ENCODE measurements around the gene CDIP1. TPM values are rescaled to one million over a fixed set of nuclear protein-coding genes. Genes with fewer than 3 reads are reported as not detected.

Gene CDIP1
- total and polyA plus RNA-seq, 2 experiments from 2014 or later, result 39.2 to 57.6 TPM

DNA sequence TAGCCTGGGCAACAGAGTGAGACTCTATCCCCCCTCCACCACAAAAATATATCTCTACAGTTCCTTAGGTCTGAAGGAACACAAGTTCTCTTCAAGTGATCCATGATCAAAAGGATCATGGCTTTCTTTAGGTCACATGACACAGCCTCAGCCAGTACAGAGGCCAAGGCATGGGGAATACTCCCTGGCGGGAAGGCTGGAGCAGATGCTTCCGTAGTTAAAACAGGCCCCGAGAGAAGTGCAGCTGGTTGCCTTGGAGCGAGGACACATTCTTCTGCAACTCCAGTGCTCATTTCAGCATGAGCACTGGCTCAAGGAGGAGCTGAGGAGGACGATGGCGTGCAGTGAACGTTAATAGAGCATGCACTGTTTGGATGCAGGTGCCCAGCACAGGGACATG, 13.5 kb downstream of the CDIP1 start:
- H3K9me2 ChIP-seq (ENCODE audit: insufficient read depth), result no peaks in the 10 kb centered on the region
- no peak overlapping the region for H3K27ac ChIP-seq (ENCODE audit: low read depth)
- H3K4me2 ChIP-seq, result no peak overlapping the region
- peaks cover 13% of the 10 kb centered on the region; the same call in 1 of the 2 replicates for H3F3A ChIP-seq (replicated peaks; ENCODE audit: low read depth)
- no peaks in the 10 kb centered on the region for H3K9me3 Mint-ChIP-seq
- no peak overlapping the region for H2AFZ ChIP-seq
- peaks cover 42% of the 10 kb centered on the region for H3K4me1 ChIP-seq (ENCODE audit: insufficient read depth)
- H3K4me3 ChIP-seq, result no peak overlapping the region
- no peak overlapping the region for H3K27ac Mint-ChIP-seq
- no peaks in the 10 kb centered on the region; the same call in 1 of the 2 replicates for H4K20me1 ChIP-seq (replicated peaks; ENCODE audit: insufficient read depth)
- H3K27me3 Mint-ChIP-seq (ENCODE audit: insufficient read depth, low read depth, poor library complexity), result peaks cover 5% of the 10 kb centered on the region
- no peaks in the 10 kb centered on the region for H3K36me3 ChIP-seq (ENCODE audit: insufficient read depth)
- peaks cover 53% of the 10 kb centered on the region for H3K4me1 Mint-ChIP-seq
- H3K4me3 Mint-ChIP-seq, result no peak overlapping the region
- ATAC-seq (no peak), DNase-seq (ENCODE audit: low spot score) (no peak)
- H3K79me2 ChIP-seq (replicated peaks; ENCODE audit: insufficient read depth), result peaks cover 50% of the 10 kb centered on the region
- no peaks in the 10 kb centered on the region for H3K27me3 ChIP-seq (ENCODE audit: insufficient read depth)
- TF ChIP-seq EZH2 (IDR thresholded peaks at IDR 0.05; ENCODE audit: low read depth, unreplicated experiment), result no peak
- TF ChIP-seq, protein P1, sequence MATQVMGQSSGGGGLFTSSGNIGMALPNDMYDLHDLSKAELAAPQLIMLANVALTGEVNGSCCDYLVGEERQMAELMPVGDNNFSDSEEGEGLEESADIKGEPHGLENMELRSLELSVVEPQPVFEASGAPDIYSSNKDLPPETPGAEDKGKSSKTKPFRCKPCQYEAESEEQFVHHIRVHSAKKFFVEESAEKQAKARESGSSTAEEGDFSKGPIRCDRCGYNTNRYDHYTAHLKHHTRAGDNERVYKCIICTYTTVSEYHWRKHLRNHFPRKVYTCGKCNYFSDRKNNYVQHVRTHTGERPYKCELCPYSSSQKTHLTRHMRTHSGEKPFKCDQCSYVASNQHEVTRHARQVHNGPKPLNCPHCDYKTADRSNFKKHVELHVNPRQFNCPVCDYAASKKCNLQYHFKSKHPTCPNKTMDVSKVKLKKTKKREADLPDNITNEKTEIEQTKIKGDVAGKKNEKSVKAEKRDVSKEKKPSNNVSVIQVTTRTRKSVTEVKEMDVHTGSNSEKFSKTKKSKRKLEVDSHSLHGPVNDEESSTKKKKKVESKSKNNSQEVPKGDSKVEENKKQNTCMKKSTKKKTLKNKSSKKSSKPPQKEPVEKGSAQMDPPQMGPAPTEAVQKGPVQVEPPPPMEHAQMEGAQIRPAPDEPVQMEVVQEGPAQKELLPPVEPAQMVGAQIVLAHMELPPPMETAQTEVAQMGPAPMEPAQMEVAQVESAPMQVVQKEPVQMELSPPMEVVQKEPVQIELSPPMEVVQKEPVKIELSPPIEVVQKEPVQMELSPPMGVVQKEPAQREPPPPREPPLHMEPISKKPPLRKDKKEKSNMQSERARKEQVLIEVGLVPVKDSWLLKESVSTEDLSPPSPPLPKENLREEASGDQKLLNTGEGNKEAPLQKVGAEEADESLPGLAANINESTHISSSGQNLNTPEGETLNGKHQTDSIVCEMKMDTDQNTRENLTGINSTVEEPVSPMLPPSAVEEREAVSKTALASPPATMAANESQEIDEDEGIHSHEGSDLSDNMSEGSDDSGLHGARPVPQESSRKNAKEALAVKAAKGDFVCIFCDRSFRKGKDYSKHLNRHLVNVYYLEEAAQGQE (IDR thresholded peaks at IDR 0.05; ENCODE audit: unreplicated experiment), result no peak
- TF ChIP-seq, protein P2, sequence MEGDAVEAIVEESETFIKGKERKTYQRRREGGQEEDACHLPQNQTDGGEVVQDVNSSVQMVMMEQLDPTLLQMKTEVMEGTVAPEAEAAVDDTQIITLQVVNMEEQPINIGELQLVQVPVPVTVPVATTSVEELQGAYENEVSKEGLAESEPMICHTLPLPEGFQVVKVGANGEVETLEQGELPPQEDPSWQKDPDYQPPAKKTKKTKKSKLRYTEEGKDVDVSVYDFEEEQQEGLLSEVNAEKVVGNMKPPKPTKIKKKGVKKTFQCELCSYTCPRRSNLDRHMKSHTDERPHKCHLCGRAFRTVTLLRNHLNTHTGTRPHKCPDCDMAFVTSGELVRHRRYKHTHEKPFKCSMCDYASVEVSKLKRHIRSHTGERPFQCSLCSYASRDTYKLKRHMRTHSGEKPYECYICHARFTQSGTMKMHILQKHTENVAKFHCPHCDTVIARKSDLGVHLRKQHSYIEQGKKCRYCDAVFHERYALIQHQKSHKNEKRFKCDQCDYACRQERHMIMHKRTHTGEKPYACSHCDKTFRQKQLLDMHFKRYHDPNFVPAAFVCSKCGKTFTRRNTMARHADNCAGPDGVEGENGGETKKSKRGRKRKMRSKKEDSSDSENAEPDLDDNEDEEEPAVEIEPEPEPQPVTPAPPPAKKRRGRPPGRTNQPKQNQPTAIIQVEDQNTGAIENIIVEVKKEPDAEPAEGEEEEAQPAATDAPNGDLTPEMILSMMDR (conservative IDR thresholded peaks at IDR 0.05; ENCODE audit: low read depth in 2 of 2), result no peak
- no peak for TF ChIP-seq CREB1 (CRISPR knock-in tag; IDR thresholded peaks at IDR 0.05; ENCODE audit: low read depth)
- TF ChIP-seq, protein P3, sequence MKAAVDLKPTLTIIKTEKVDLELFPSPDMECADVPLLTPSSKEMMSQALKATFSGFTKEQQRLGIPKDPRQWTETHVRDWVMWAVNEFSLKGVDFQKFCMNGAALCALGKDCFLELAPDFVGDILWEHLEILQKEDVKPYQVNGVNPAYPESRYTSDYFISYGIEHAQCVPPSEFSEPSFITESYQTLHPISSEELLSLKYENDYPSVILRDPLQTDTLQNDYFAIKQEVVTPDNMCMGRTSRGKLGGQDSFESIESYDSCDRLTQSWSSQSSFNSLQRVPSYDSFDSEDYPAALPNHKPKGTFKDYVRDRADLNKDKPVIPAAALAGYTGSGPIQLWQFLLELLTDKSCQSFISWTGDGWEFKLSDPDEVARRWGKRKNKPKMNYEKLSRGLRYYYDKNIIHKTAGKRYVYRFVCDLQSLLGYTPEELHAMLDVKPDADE (IDR thresholded peaks at IDR 0.05), result no peak
- TF ChIP-seq EZH2phosphoT487 (IDR thresholded peaks at IDR 0.05; ENCODE audit: unreplicated experiment), result no peak
- no peak for TF ChIP-seq JUNB (IDR thresholded peaks at IDR 0.05; ENCODE audit: unreplicated experiment)
- TF ChIP-seq NANOG (IDR thresholded peaks at IDR 0.05; ENCODE audit: borderline replicate concordance), result no peak
- no peak for TF ChIP-seq ZNF114 (CRISPR knock-in tag; IDR thresholded peaks at IDR 0.05)
- TF ChIP-seq POLR2AphosphoS5 (IDR thresholded peaks at IDR 0.05; ENCODE audit: low read depth), result no peak
- TF ChIP-seq STAT1 (IDR thresholded peaks at IDR 0.05; ENCODE audit: unreplicated experiment), result no peak
- no peak for TF ChIP-seq ZNF331 (CRISPR knock-in tag; IDR thresholded peaks at IDR 0.05; ENCODE audit: low read depth)
- TF ChIP-seq, protein P4, sequence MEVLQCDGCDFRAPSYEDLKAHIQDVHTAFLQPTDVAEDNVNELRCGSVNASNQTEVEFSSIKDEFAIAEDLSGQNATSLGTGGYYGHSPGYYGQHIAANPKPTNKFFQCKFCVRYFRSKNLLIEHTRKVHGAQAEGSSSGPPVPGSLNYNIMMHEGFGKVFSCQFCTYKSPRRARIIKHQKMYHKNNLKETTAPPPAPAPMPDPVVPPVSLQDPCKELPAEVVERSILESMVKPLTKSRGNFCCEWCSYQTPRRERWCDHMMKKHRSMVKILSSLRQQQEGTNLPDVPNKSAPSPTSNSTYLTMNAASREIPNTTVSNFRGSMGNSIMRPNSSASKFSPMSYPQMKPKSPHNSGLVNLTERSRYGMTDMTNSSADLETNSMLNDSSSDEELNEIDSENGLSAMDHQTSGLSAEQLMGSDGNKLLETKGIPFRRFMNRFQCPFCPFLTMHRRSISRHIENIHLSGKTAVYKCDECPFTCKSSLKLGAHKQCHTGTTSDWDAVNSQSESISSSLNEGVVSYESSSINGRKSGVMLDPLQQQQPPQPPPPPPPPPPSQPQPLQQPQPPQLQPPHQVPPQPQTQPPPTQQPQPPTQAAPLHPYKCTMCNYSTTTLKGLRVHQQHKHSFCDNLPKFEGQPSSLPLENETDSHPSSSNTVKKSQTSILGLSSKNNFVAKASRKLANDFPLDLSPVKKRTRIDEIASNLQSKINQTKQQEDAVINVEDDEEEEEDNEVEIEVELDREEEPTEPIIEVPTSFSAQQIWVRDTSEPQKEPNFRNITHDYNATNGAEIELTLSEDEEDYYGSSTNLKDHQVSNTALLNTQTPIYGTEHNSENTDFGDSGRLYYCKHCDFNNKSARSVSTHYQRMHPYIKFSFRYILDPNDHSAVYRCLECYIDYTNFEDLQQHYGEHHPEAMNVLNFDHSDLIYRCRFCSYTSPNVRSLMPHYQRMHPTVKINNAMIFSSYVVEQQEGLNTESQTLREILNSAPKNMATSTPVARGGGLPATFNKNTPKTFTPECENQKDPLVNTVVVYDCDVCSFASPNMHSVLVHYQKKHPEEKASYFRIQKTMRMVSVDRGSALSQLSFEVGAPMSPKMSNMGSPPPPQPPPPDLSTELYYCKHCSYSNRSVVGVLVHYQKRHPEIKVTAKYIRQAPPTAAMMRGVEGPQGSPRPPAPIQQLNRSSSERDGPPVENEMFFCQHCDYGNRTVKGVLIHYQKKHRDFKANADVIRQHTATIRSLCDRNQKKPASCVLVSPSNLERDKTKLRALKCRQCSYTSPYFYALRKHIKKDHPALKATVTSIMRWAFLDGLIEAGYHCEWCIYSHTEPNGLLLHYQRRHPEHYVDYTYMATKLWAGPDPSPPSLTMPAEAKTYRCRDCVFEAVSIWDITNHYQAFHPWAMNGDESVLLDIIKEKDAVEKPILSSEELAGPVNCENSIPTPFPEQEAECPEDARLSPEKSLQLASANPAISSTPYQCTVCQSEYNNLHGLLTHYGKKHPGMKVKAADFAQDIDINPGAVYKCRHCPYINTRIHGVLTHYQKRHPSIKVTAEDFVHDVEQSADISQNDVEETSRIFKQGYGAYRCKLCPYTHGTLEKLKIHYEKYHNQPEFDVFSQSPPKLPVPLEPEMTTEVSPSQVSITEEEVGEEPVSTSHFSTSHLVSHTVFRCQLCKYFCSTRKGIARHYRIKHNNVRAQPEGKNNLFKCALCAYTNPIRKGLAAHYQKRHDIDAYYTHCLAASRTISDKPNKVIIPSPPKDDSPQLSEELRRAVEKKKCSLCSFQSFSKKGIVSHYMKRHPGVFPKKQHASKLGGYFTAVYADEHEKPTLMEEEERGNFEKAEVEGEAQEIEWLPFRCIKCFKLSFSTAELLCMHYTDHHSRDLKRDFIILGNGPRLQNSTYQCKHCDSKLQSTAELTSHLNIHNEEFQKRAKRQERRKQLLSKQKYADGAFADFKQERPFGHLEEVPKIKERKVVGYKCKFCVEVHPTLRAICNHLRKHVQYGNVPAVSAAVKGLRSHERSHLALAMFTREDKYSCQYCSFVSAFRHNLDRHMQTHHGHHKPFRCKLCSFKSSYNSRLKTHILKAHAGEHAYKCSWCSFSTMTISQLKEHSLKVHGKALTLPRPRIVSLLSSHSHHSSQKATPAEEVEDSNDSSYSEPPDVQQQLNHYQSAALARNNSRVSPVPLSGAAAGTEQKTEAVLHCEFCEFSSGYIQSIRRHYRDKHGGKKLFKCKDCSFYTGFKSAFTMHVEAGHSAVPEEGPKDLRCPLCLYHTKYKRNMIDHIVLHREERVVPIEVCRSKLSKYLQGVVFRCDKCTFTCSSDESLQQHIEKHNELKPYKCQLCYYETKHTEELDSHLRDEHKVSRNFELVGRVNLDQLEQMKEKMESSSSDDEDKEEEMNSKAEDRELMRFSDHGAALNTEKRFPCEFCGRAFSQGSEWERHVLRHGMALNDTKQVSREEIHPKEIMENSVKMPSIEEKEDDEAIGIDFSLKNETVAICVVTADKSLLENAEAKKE (CRISPR knock-in tag; IDR thresholded peaks at IDR 0.05), result no peak
- H3K36me3 Mint-ChIP-seq (ENCODE audit: low read depth), result peaks cover 11% of the 10 kb centered on the region; the same call in 2 of the 3 replicates
